MCF 10A (cell line): ENCODE data around the gene PARD3B. TPM values are rescaled to one million over a fixed set of nuclear protein-coding genes. Genes with fewer than 3 reads are reported as not detected.

Experiments used
- BruUV-seq: library from RNA; stranded (reverse); fragments of 400-500 nt; replicated peaks from 2 replicates; lab custom pipeline; 2021; lab: Mats Ljungman, UMichigan
- CTCF ChIA-PET: fragments of 300-600 bp; sonication (Branson Sonifier 250); formaldehyde crosslinking; extraction: SDS; loops from one replicate; lab custom pipeline; 2021; ENCODE audit warnings: antibody characterized with exemption, inconsistent platforms; lab: Yijun Ruan, JAX
- POLR2A ChIA-PET: fragments of 300-600, 350-650 bp; sonication (Branson Sonifier 250); formaldehyde crosslinking; extraction: SDS; loops from one replicate; lab custom pipeline; 2020; ENCODE audit warnings: antibody characterized with exemption, inconsistent platforms; lab: Yijun Ruan, JAX
- DNase-seq: peaks from one replicate; pipeline ENCODE4 v3.0.0-alpha.2; 2018; ENCODE audit not compliant: unreplicated experiment
- H3K27ac Mint-ChIP-seq: one replicate; pipeline ENCODE4 v1.8.0; 2022; ENCODE audit warnings: mild to moderate bottlenecking, low read depth, mixed read lengths; ENCODE audit not compliant: unreplicated experiment
- H3K27me3 Mint-ChIP-seq: one replicate; pipeline ENCODE4 v1.8.0; 2022; ENCODE audit warnings: mixed read lengths; ENCODE audit not compliant: insufficient read depth, unreplicated experiment
- H3K36me3 Mint-ChIP-seq: one replicate; pipeline ENCODE4 v1.8.0; 2022; ENCODE audit warnings: mild to moderate bottlenecking, moderate library complexity, mixed read lengths; ENCODE audit not compliant: insufficient read depth, unreplicated experiment
- H3K4me1 Mint-ChIP-seq: one replicate; pipeline ENCODE4 v1.8.0; 2022; ENCODE audit warnings: mixed read lengths; ENCODE audit not compliant: insufficient read depth, unreplicated experiment
- H3K4me3 Mint-ChIP-seq: one replicate; pipeline ENCODE4 v1.8.0; 2022; ENCODE audit warnings: mild to moderate bottlenecking, moderate library complexity, mixed read lengths; ENCODE audit not compliant: unreplicated experiment
- H3K9me3 Mint-ChIP-seq: one replicate; pipeline ENCODE4 v1.8.0; 2022; ENCODE audit warnings: mixed read lengths; ENCODE audit not compliant: unreplicated experiment
- intact Hi-C: fragments of 100-400 bp; cut with micrococcal nuclease; formaldehyde crosslinking; loops from 2 replicates; pipeline ENCODE4 v1.14.1; 2022
- total RNA-seq: library from RNA; stranded (reverse); gene quantifications from 2 replicates; pipeline ENCODE4 v1.2.3, GENCODE V29; 2022
- TF ChIP-seq, protein P1 (sequence below): fragments of 200-600 bp; IDR thresholded peaks from one replicate; pipeline ENCODE4 v1.8.0; 2022; ENCODE audit warnings: antibody characterized with exemption, mild to moderate bottlenecking; ENCODE audit not compliant: unreplicated experiment

Gene PARD3B
- total RNA-seq, 1 experiment from 2014 or later = 11.6 TPM

DNA sequence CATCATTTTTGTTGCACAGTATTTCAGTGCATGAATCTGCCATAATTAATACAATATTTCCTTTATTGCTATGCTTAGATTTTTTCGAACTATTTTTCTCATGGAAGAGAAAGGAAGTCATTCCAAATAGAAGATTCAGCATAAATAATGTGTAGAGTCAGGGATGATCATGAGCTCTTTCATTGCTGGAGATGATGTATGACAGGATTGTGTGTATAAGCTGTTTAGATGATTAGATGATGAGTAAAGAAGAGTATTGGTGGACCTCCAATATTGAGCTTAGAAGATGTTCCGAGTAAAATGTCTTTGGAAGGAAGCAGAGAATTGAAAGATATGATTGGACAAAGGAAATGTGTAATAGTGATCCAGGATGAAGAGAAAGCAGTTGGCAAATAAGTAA lies 364.5 kb downstream of the PARD3B start:
- Mint-ChIP-seq H3K36me3 (no peaks in the 10 kb centered on the region), H3K4me3 (no peak overlapping the region), H3K4me1 (no peaks in the 10 kb centered on the region), H3K9me3 (no peaks in the 10 kb centered on the region), H3K27ac (no peak overlapping the region), H3K27me3 (no peaks in the 10 kb centered on the region)
- ChIA-PET CTCF (interaction anchor here (0.6 to 1.0 kb wide), 2 partner anchors 10 to 12 kb away, joined by 3 read pairs; no protein-coding TSS in a partner anchor), POLR2A (no interaction called here)
- BruUV-seq = no TSS peak
- TF ChIP-seq, protein P1, sequence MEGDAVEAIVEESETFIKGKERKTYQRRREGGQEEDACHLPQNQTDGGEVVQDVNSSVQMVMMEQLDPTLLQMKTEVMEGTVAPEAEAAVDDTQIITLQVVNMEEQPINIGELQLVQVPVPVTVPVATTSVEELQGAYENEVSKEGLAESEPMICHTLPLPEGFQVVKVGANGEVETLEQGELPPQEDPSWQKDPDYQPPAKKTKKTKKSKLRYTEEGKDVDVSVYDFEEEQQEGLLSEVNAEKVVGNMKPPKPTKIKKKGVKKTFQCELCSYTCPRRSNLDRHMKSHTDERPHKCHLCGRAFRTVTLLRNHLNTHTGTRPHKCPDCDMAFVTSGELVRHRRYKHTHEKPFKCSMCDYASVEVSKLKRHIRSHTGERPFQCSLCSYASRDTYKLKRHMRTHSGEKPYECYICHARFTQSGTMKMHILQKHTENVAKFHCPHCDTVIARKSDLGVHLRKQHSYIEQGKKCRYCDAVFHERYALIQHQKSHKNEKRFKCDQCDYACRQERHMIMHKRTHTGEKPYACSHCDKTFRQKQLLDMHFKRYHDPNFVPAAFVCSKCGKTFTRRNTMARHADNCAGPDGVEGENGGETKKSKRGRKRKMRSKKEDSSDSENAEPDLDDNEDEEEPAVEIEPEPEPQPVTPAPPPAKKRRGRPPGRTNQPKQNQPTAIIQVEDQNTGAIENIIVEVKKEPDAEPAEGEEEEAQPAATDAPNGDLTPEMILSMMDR = no peak
- intact Hi-C loops = no loop called here
- no peak for DNase-seq

DNA sequence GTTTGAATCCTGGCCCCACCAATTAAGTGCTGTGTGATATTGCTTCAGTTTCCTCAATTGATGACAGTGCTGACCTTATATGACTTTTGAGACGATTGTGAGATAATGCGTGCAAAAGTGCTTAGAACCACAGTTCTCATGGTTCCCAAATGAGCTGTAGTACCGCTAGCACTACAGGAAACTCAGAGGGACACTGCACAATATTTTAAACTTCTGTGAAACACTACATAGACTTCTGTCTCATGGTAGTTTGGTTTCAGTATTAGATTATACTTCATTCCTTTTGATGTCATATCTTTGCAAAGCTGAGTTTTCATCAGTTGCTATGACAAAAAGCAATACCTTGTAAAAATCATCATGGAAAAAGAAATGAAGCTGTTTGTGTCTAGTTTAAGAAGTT lies 368.0 kb downstream of the PARD3B start:
- Mint-ChIP-seq H3K4me1 (no peaks in the 10 kb centered on the region), H3K27me3 (no peaks in the 10 kb centered on the region), H3K27ac (no peak overlapping the region), H3K9me3 (no peaks in the 10 kb centered on the region), H3K4me3 (no peak overlapping the region), H3K36me3 (no peaks in the 10 kb centered on the region)
- no TSS peak for BruUV-seq
- POLR2A ChIA-PET = interaction anchor here (0.5 to 0.6 kb wide), 2 partner anchors 174 to 368 kb away, joined by 3 read pairs; partner anchors contain the start of gene PARD3B
- CTCF ChIA-PET = interaction anchor here (0.5 kb wide), 1 partner anchor 15 kb away, joined by 3 read pairs; no protein-coding TSS in a partner anchor
- intact Hi-C loops = no loop called here
- no peak for DNase-seq
- TF ChIP-seq, protein P1 = no peak

DNA sequence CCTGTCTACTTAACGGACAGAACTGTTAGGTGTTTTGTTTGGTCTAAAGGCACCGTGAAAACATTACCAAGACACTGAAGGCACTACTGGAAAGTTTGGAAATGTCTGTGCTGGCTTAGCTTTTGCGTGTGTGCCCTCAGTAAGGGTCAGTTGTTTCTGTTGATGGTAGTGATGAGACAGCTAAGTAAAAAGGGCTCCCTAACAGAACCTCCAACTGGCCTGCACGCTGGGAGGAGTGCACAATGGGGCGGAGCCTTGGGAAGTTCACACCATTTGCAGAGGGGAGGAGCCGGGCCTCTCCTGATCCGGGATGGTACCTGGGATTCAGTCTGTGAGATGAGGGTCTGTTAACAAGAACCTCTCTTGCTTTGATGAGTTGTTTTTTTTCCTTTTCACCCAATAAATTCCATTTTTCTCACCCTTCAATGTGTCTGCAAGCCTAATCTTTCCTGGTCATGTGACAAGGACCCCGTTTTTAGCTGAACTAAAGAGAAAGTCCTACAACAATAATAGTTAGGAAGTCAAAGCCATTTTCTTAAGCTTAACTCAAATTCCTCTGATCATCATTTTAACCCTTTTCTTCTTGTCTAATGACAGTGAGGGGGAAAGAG lies 368.7 kb downstream of the PARD3B start:
- no peaks in the 10 kb centered on the region for H3K4me1 Mint-ChIP-seq
- CTCF ChIA-PET = interaction anchor here (0.8 kb wide), 1 partner anchor 15 kb away, joined by 3 read pairs; no protein-coding TSS in a partner anchor
- no peak for DNase-seq
- BruUV-seq = no TSS peak
- no peaks in the 10 kb centered on the region for H3K36me3 Mint-ChIP-seq
- no peaks in the 10 kb centered on the region for H3K9me3 Mint-ChIP-seq
- intact Hi-C loops = no loop called here
- H3K4me3 Mint-ChIP-seq = no peak overlapping the region
- no peak overlapping the region for H3K27ac Mint-ChIP-seq
- POLR2A ChIA-PET = interaction anchor here (0.6 to 0.8 kb wide), 2 partner anchors 10 to 174 kb away, joined by 3 read pairs; no protein-coding TSS in a partner anchor
- TF ChIP-seq, protein P1 = no peak
- H3K27me3 Mint-ChIP-seq = no peaks in the 10 kb centered on the region

DNA sequence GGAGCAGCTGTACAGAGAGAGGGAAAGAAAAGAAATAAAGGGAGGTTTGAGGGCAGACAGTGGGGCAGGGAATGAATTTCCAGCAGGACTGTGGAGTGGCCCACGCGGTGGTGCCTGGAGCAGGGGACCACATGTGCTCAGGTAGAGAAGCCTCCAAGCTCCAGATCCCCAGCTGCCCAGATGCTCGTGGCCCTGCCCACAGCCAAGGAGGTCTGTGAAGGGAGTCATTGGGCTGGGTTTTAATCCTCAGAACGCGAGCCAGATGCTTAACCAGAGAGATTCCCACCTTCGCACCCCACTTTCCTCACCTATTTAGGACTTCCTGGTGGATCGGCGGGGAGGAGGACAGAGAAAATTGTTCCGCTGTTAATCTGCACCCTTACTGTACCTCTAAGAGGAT lies 369.4 kb downstream of the PARD3B start:
- TF ChIP-seq, protein P1 = no peak
- H3K9me3 Mint-ChIP-seq = no peaks in the 10 kb centered on the region
- H3K4me1 Mint-ChIP-seq = no peaks in the 10 kb centered on the region
- no peaks in the 10 kb centered on the region for H3K36me3 Mint-ChIP-seq
- no peak overlapping the region for H3K4me3 Mint-ChIP-seq
- H3K27me3 Mint-ChIP-seq = no peaks in the 10 kb centered on the region
- intact Hi-C loops = no loop called here
- no TSS peak for BruUV-seq
- no peak overlapping the region for H3K27ac Mint-ChIP-seq
- DNase-seq = no peak
- ChIA-PET CTCF (interaction anchor here (0.8 kb wide), 1 partner anchor 16 kb away, joined by 3 read pairs; no protein-coding TSS in a partner anchor), POLR2A (interaction anchor here (0.8 kb wide), 1 partner anchor 10 kb away, joined by 3 read pairs; no protein-coding TSS in a partner anchor)
